ENCODE results near the gene FADD. TPM values are rescaled to one million over a fixed set of nuclear protein-coding genes. Genes with fewer than 3 reads are reported as not detected.
"Not testable (repeated sequence)": the region's sequence is repeated elsewhere in the genome, so short reads cannot be mapped to it uniquely, and the experiment has no call there.

Gene FADD
- total RNA-seq, 4 donors from 2014 or later, result 17.0 to 26.6 (median 21.9) TPM

- peaks cover 0 to 5% (median 0%) of the 10 kb centered on the region in 3 donors for H3K4me1 ChIP-seq
- H3K36me3 ChIP-seq, result no peaks in the 10 kb centered on the region
- H3K27me3 ChIP-seq, result peaks cover 51% of the 10 kb centered on the region
- H3K4me3 ChIP-seq, result no peak overlapping the region
- no peak overlapping the region for H3K27ac ChIP-seq
- no peaks in the 10 kb centered on the region for H3K9me3 ChIP-seq
- no peak for ATAC-seq
- TF ChIP-seq EP300 (IDR thresholded peaks at IDR 0.05), result no peak
- WGBS, 2 donors (ENCODE audit: low coverage in 1 of 2), result 76 to 85% methylated on average over 3 of the region's 3 CpGs
These were observed 8.0 kb upstream of the FADD start for GRCh38 chr11:70194792-70195791.

- ATAC-seq, result no peak
- H3K27me3 ChIP-seq, result peaks cover 40% of the 10 kb centered on the region
- 55 to 70% methylated on average over 4 to 6 of the region's 10 CpGs for WGBS, 2 donors (ENCODE audit: low coverage in 1 of 2)
- H3K36me3 ChIP-seq, result peaks cover 0 to 4% of the 10 kb centered on the region in 2 donors
- no peak for TF ChIP-seq POLR2A (IDR thresholded peaks at IDR 0.05)
- TF ChIP-seq POLR2AphosphoS5 (IDR thresholded peaks at IDR 0.05), result no peak
- TF ChIP-seq, protein P1, sequence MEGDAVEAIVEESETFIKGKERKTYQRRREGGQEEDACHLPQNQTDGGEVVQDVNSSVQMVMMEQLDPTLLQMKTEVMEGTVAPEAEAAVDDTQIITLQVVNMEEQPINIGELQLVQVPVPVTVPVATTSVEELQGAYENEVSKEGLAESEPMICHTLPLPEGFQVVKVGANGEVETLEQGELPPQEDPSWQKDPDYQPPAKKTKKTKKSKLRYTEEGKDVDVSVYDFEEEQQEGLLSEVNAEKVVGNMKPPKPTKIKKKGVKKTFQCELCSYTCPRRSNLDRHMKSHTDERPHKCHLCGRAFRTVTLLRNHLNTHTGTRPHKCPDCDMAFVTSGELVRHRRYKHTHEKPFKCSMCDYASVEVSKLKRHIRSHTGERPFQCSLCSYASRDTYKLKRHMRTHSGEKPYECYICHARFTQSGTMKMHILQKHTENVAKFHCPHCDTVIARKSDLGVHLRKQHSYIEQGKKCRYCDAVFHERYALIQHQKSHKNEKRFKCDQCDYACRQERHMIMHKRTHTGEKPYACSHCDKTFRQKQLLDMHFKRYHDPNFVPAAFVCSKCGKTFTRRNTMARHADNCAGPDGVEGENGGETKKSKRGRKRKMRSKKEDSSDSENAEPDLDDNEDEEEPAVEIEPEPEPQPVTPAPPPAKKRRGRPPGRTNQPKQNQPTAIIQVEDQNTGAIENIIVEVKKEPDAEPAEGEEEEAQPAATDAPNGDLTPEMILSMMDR (IDR thresholded peaks at IDR 0.05), result no peak
- no peak for TF ChIP-seq EP300 (IDR thresholded peaks at IDR 0.05)
- no peaks in the 10 kb centered on the region for H3K9me3 ChIP-seq
- H3K4me3 ChIP-seq, result no peak overlapping the region
- H3K4me1 ChIP-seq, result peaks cover 0 to 24% (median 10%) of the 10 kb centered on the region in 3 donors
- no peak overlapping the region for H3K27ac ChIP-seq
These were observed 2.8 kb upstream of the FADD start for GRCh38 chr11:70200212-70200844.

GRCh38 chr11:70201047-70201446 is 2.0 kb upstream of the FADD start:
- Histone ChIP-seq H3K27me3 (peaks cover 34% of the 10 kb centered on the region), H3K36me3 (peaks cover 0 to 11% of the 10 kb centered on the region in 2 donors), H3K4me1 (peaks cover 0 to 29% (median 15%) of the 10 kb centered on the region in 3 donors)
- not testable (repeated sequence) for ATAC-seq, H3K4me3 ChIP-seq, H3K27ac ChIP-seq, H3K9me3 ChIP-seq
- 80 to 84% methylated on average over 3 of the region's 3 CpGs for WGBS, 2 donors (ENCODE audit: low coverage in 1 of 2)

GRCh38 chr11:70201882-70202861 is 924 bp upstream of the FADD start:
- TF ChIP-seq POLR2A (IDR thresholded peaks at IDR 0.05), result no peak
- WGBS, 2 donors (ENCODE audit: low coverage in 1 of 2), result 50 to 68% methylated on average over 3 to 20 of the region's 29 CpGs
- H3K9me3 ChIP-seq, result no peaks in the 10 kb centered on the region
- H3K4me3 ChIP-seq, result peak overlapping the region; percentile 63 to 98
- H3K27ac ChIP-seq, result peak overlapping the region in 3 of 4 donors; percentile 89 to 93 (median 93)
- no peak for ATAC-seq
- H3K36me3 ChIP-seq, result peaks cover 0 to 22% of the 10 kb centered on the region in 2 donors
- peaks cover 32% of the 10 kb centered on the region for H3K27me3 ChIP-seq
- peaks cover 0 to 35% (median 15%) of the 10 kb centered on the region in 3 donors for H3K4me1 ChIP-seq

DNA sequence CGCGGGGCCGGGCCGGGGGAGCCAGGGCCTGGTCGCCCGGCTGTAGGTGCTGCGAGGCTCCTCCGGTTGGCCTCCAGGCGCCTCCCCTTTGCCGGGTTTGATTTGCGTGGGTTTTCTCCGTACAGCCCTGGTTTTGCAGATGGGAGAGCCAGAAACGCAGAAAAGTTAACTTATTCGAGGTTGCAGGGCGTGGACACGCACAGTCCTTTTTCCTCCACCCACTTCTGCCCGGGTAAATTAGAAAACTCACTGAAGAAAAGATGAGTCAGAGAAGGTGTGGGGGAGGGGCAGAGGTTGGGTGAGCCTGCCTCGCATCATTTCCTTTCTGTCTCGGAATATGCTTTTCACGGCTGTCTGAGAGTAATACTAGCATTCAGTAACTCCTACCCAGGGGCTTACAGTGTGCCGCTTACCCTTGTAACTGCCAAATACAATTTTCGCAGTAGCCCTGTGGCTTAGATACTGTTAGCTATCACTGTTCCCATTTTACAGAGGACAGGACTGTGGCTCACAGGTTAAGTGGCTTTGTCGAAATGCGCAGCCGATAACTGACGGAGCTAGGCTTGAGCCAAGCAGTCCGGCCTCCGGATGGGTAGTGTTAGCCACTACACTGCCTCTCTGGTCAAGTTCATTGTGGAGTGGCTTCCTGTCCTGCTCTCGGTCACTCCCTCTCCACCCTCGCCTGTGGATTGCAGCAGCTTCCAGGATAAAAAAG is 812 bp downstream of the FADD start:
- peak; percentile 49 for ATAC-seq
- TF ChIP-seq, protein P1 (IDR thresholded peaks at IDR 0.05), result no peak
- no peak for TF ChIP-seq POLR2AphosphoS5 (IDR thresholded peaks at IDR 0.05)
- peaks cover 23% of the 10 kb centered on the region for H3K27me3 ChIP-seq
- H3K36me3 ChIP-seq, result peaks cover 0 to 40% of the 10 kb centered on the region in 2 donors
- H3K4me1 ChIP-seq, result peaks cover 0 to 43% (median 15%) of the 10 kb centered on the region in 3 donors
- no peaks in the 10 kb centered on the region for H3K9me3 ChIP-seq
- WGBS, 2 donors (ENCODE audit: low coverage in 1 of 2), result 5 to 7% methylated on average over 6 to 12 of the region's 30 CpGs
- H3K4me3 ChIP-seq, result peak overlapping the region; percentile 63 to 98
- H3K27ac ChIP-seq, result peak overlapping the region; percentile 66 to 93 (median 91)

All from gastroesophageal sphincter (tissue), 4 donors.